Activated CD4-positive, alpha-beta memory T cell treated with anti-CD3 and anti-CD28 coated beads, Interleukin-2, amount 10 ng/mL, durations not matched to agents 7 days and 5 days (primary cell): ENCODE data around the gene TMEM109. TPM values are rescaled to one million over a fixed set of nuclear protein-coding genes. Genes with fewer than 3 reads are reported as not detected.

Experiments
- CTCF ChIA-PET: fragments of 350-600 bp; sonication (Branson Sonifier 250); formaldehyde crosslinking; loops from one replicate; lab custom pipeline; 2021; ENCODE audit warnings: antibody characterized with exemption, inconsistent platforms; lab: Charles Lee
- POLR2A ChIA-PET: fragments of 350-600 bp; sonication (Branson Sonifier 250); formaldehyde crosslinking; loops from one replicate; lab custom pipeline; 2021; ENCODE audit warnings: antibody characterized with exemption; lab: Charles Lee
- DNase-seq: peaks from one replicate; pipeline ENCODE4 v3.0.0-alpha.2; 2020
- H3K27ac Mint-ChIP-seq: one replicate; pipeline ENCODE4 v1.8.0; 2021; ENCODE audit warnings: mild to moderate bottlenecking, mixed read lengths
- H3K27me3 Mint-ChIP-seq: one replicate; pipeline ENCODE4 v1.8.0; 2021; ENCODE audit warnings: mixed read lengths
- H3K36me3 Mint-ChIP-seq: one replicate; pipeline ENCODE4 v1.8.0; 2021; ENCODE audit warnings: low read depth, mixed read lengths
- H3K4me1 Mint-ChIP-seq: one replicate; pipeline ENCODE4 v1.8.0; 2021; ENCODE audit warnings: mixed read lengths
- H3K4me3 Mint-ChIP-seq: one replicate; pipeline ENCODE4 v1.8.0; 2021; ENCODE audit warnings: mild to moderate bottlenecking, mixed read lengths
- H3K9me3 Mint-ChIP-seq: one replicate; pipeline ENCODE4 v1.8.0; 2021; ENCODE audit warnings: mixed read lengths
- total RNA-seq, 2 experiments: library from RNA; stranded (reverse); gene quantifications; one replicate each; pipeline ENCODE4 v1.2.3, GENCODE V29; 2021

The TMEM109 gene
- 100 to 1,000 TPM; 101 to 110 TPM for total RNA-seq

GRCh38 chr11:60913793-60914632 is at the start of gene TMEM109:
TSS of gene TMEM109 (plus strand) at chr11:60914158. CDS start at chr11:60919694, 5,536 bp downstream.
- Mint-ChIP-seq H3K27ac (peak within 1 kb of the TSS; percentile 95), H3K27me3 (peaks cover 7% of the 10 kb centered on the region), H3K4me3 (peak within 1 kb of the TSS; percentile 96), H3K4me1 (peaks cover 46% of the 10 kb centered on the region), H3K36me3 (peaks cover 10% of the 10 kb centered on the region), H3K9me3 (no peaks in the 10 kb centered on the region)
- ChIA-PET POLR2A (interaction anchor here (0.6 to 4.4 kb wide), 17 partner anchors 9 to 516 kb away, joined by 3 to 66 read pairs (median 5); partner anchors contain the start of genes CPSF7, PRPF19, SDHAF2 and TMEM132A), CTCF (interaction anchor here (0.8 to 4.9 kb wide), 17 partner anchors 11 to 602 kb away, joined by 3 to 52 read pairs (median 4); partner anchors contain the start of genes CYB561A3, PRPF19 and TMEM138)
- peak; percentile 88 for DNase-seq

GRCh38 chr11:60864856-60865513 is 49.0 kb upstream of the TMEM109 start:
- Mint-ChIP-seq H3K9me3 (no peaks in the 10 kb centered on the region), H3K4me3 (no peak overlapping the region), H3K4me1 (peaks cover 42% of the 10 kb centered on the region), H3K27me3 (peaks cover 6% of the 10 kb centered on the region), H3K27ac (peak overlapping the region; percentile 47), H3K36me3 (no peaks in the 10 kb centered on the region)
- POLR2A ChIA-PET: no interaction called here
- no peak for DNase-seq
- CTCF ChIA-PET: interaction anchor here (0.7 to 3.0 kb wide), 3 partner anchors 23 to 103 kb away, joined by 3 to 15 read pairs (median 3); no protein-coding TSS in a partner anchor

- Mint-ChIP-seq H3K36me3 (no peaks in the 10 kb centered on the region), H3K27ac (peak within 1 kb of the TSS; percentile 51), H3K4me1 (peaks cover 62% of the 10 kb centered on the region), H3K4me3 (no peak within 1 kb of the TSS), H3K27me3 (peaks cover 6% of the 10 kb centered on the region), H3K9me3 (no peaks in the 10 kb centered on the region)
- ChIA-PET POLR2A (interaction anchor here (1.5 to 1.6 kb wide), 2 partner anchors 20 to 30 kb away, joined by 5 to 9 read pairs; no protein-coding TSS in a partner anchor), CTCF (interaction anchor here (1.4 to 2.4 kb wide), 3 partner anchors 20 to 36 kb away, joined by 4 to 15 read pairs (median 6); no protein-coding TSS in a partner anchor)
- no peak for DNase-seq
These were observed 46.8 kb upstream of the TMEM109 start, which contains the start of gene ZP1 for GRCh38 chr11:60866911-60867870. TSS of gene ZP1 (plus strand) at chr11:60867542. CDS start at chr11:60867562, 20 bp downstream.

GRCh38 chr11:60867871-60868681 is 45.9 kb upstream of the TMEM109 start:
- H3K27ac Mint-ChIP-seq: peak overlapping the region; percentile 51
- no peak for DNase-seq
- POLR2A ChIA-PET: interaction anchor here (1.5 to 1.6 kb wide), 2 partner anchors 19 to 31 kb away, joined by 5 to 9 read pairs; no protein-coding TSS in a partner anchor

GRCh38 chr11:60868682-60869450 is 45.1 kb upstream of the TMEM109 start:
- peaks cover 3% of the 10 kb centered on the region for H3K27me3 Mint-ChIP-seq
- H3K27ac Mint-ChIP-seq: peak overlapping the region; percentile 51
- peaks cover 75% of the 10 kb centered on the region for H3K4me1 Mint-ChIP-seq
- no peak for DNase-seq
- CTCF ChIA-PET: interaction anchor here (1.1 to 4.7 kb wide), 5 partner anchors 9 to 38 kb away, joined by 3 to 25 read pairs (median 4); no protein-coding TSS in a partner anchor
- POLR2A ChIA-PET: interaction anchor here (1.5 to 1.6 kb wide), 2 partner anchors 19 to 32 kb away, joined by 5 to 9 read pairs; no protein-coding TSS in a partner anchor
- no peak overlapping the region for H3K4me3 Mint-ChIP-seq
- no peaks in the 10 kb centered on the region for H3K36me3 Mint-ChIP-seq
- no peaks in the 10 kb centered on the region for H3K9me3 Mint-ChIP-seq

More at GRCh38 chr11:60867871-60868681, 45.9 kb upstream of the TMEM109 start:
- Mint-ChIP-seq H3K36me3 (no peaks in the 10 kb centered on the region), H3K9me3 (no peaks in the 10 kb centered on the region), H3K4me1 (peaks cover 69% of the 10 kb centered on the region), H3K4me3 (no peak overlapping the region), H3K27me3 (peaks cover 6% of the 10 kb centered on the region)
- CTCF ChIA-PET: interaction anchor here (1.4 to 4.7 kb wide), 3 partner anchors 19 to 37 kb away, joined by 4 to 25 read pairs (median 15); no protein-coding TSS in a partner anchor

GRCh38 chr11:60869451-60869825 is 44.5 kb upstream of the TMEM109 start:
- POLR2A ChIA-PET: interaction anchor here (0.9 kb wide), 1 partner anchor 36 kb away, joined by 4 read pairs; no protein-coding TSS in a partner anchor
- H3K36me3 Mint-ChIP-seq: no peaks in the 10 kb centered on the region
- no peak for DNase-seq
- peak overlapping the region; percentile 4 for H3K27ac Mint-ChIP-seq
- H3K4me3 Mint-ChIP-seq: no peak overlapping the region
- CTCF ChIA-PET: interaction anchor here (1.1 to 4.7 kb wide), 4 partner anchors 9 to 38 kb away, joined by 3 to 25 read pairs (median 9); no protein-coding TSS in a partner anchor
- peaks cover 1% of the 10 kb centered on the region for H3K27me3 Mint-ChIP-seq
- peaks cover 75% of the 10 kb centered on the region for H3K4me1 Mint-ChIP-seq
- H3K9me3 Mint-ChIP-seq: no peaks in the 10 kb centered on the region

- Mint-ChIP-seq H3K4me1 (peaks cover 71% of the 10 kb centered on the region), H3K27me3 (no peaks in the 10 kb centered on the region), H3K4me3 (no peak overlapping the region), H3K27ac (no peak overlapping the region), H3K36me3 (no peaks in the 10 kb centered on the region), H3K9me3 (no peaks in the 10 kb centered on the region)
- CTCF ChIA-PET: interaction anchor here (1.3 to 4.7 kb wide), 3 partner anchors 17 to 39 kb away, joined by 3 to 25 read pairs (median 16); no protein-coding TSS in a partner anchor
- no peak for DNase-seq
- POLR2A ChIA-PET: interaction anchor here (0.9 to 1.8 kb wide), 4 partner anchors 19 to 35 kb away, joined by 4 to 10 read pairs (median 6); no protein-coding TSS in a partner anchor
These were observed 43.7 kb upstream of the TMEM109 start for GRCh38 chr11:60870276-60870675.

GRCh38 chr11:60870733-60871377 is 43.1 kb upstream of the TMEM109 start:
- H3K4me3 Mint-ChIP-seq: no peak overlapping the region
- peaks cover 68% of the 10 kb centered on the region for H3K4me1 Mint-ChIP-seq
- no peaks in the 10 kb centered on the region for H3K27me3 Mint-ChIP-seq
- ChIA-PET POLR2A (interaction anchor here (1.0 to 1.8 kb wide), 5 partner anchors 17 to 35 kb away, joined by 3 to 10 read pairs (median 5); no protein-coding TSS in a partner anchor), CTCF (interaction anchor here (1.4 to 4.7 kb wide), 4 partner anchors 10 to 43 kb away, joined by 3 to 25 read pairs (median 10); partner anchors contain the start of gene TMEM109)
- no peak for DNase-seq
- no peaks in the 10 kb centered on the region for H3K36me3 Mint-ChIP-seq
- no peaks in the 10 kb centered on the region for H3K9me3 Mint-ChIP-seq
- peak overlapping the region; percentile 61 for H3K27ac Mint-ChIP-seq

- Mint-ChIP-seq H3K27ac (peak overlapping the region; percentile 61), H3K4me3 (no peak overlapping the region), H3K9me3 (no peaks in the 10 kb centered on the region), H3K27me3 (no peaks in the 10 kb centered on the region), H3K4me1 (peaks cover 64% of the 10 kb centered on the region), H3K36me3 (no peaks in the 10 kb centered on the region)
- POLR2A ChIA-PET: interaction anchor here (1.0 to 2.0 kb wide), 9 partner anchors 10 to 40 kb away, joined by 3 to 10 read pairs (median 5); partner anchors contain the start of gene PTGDR2
- peak; percentile 35 for DNase-seq
- CTCF ChIA-PET: interaction anchor here (1.4 to 4.7 kb wide), 4 partner anchors 11 to 42 kb away, joined by 3 to 25 read pairs (median 10); partner anchors contain the start of gene TMEM109
These were observed 42.4 kb upstream of the TMEM109 start for GRCh38 chr11:60871378-60872061.
